ENCODE data around the gene NHP2.

- TF ChIP-seq CTCF (IDR thresholded peaks at IDR 0.05) (peak; percentile 14 to 53 (median 44)), POLR2A (IDR thresholded peaks at IDR 0.05) (no peak)
Observed at GRCh38 chr5:178120607-178121357, 32.9 kb downstream of the NHP2 start.

All from esophagus squamous epithelium (tissue), 4 donors.